Liver (tissue), 9 donors: ENCODE measurements around the gene TRERF1. TPM values are rescaled to one million over a fixed set of nuclear protein-coding genes. Genes with fewer than 3 reads are reported as not detected.

Experiments used
- DNase-seq: peaks from one replicate; pipeline ENCODE4 v3.0.0-alpha.2; 2017; ENCODE audit warnings: low spot score
- H3K27ac ChIP-seq, 2 donors: one replicate each; pipeline ENCODE4 v1.7.0; 2013; ENCODE audit warnings: inconsistent platforms in 2 of 2, low read length in 2 of 2, control low read depth in 1 of 2, low read depth in 1 of 2, mild to moderate bottlenecking in 1 of 2
- H3K27me3 ChIP-seq, 4 donors: one replicate each; pipeline versions ENCODE4 v1.6.1 to v1.7.0; 2013; ENCODE audit warnings: low read length in 3 of 4, inconsistent platforms in 1 of 4, mild to moderate bottlenecking in 1 of 4, moderate library complexity in 1 of 4; ENCODE audit not compliant: control insufficient read depth in 4 of 4, insufficient read depth in 4 of 4
- H3K36me3 ChIP-seq, 4 donors: one replicate each; pipeline versions ENCODE4 v1.6.1 to v1.7.0; 2013; ENCODE audit warnings: low read length in 3 of 4, mild to moderate bottlenecking in 3 of 4, low read depth in 1 of 4, moderate library complexity in 1 of 4; ENCODE audit not compliant: control insufficient read depth in 4 of 4, insufficient read depth in 3 of 4
- H3K4me1 ChIP-seq, 4 donors: one replicate each; pipeline versions ENCODE4 v1.6.1 to v1.7.0; 2013; ENCODE audit warnings: low read length in 3 of 4, mild to moderate bottlenecking in 3 of 4, moderate library complexity in 1 of 4; ENCODE audit not compliant: control insufficient read depth in 4 of 4, insufficient read depth in 4 of 4
- H3K4me3 ChIP-seq, 3 donors: one replicate each; pipeline versions ENCODE4 v1.6.1 to v1.7.0; 2013; ENCODE audit warnings: low read length in 3 of 3, control low read depth in 1 of 3, low read depth in 1 of 3, mild to moderate bottlenecking in 1 of 3
- H3K9ac ChIP-seq, 2 donors: one replicate each; pipeline ENCODE4 v1.7.0; 2013; ENCODE audit warnings: low read length in 2 of 2, mild to moderate bottlenecking in 2 of 2, moderate library complexity in 2 of 2, control low read depth in 1 of 2, low read depth in 1 of 2
- H3K9me3 ChIP-seq, 4 donors: one replicate each; pipeline versions ENCODE4 v1.6.1 to v1.7.0; 2013; ENCODE audit warnings: low read length in 3 of 4; ENCODE audit not compliant: control insufficient read depth in 4 of 4
- ATF3 ChIP-seq: IDR thresholded peaks from 2 replicates; pipeline ENCODE4 v1.6.1; 2016; ENCODE audit warnings: antibody characterized with exemption
- FOXA1 ChIP-seq: IDR thresholded peaks from 2 replicates; pipeline ENCODE4 v1.6.1; 2016; ENCODE audit warnings: antibody characterized with exemption
- FOXA2 ChIP-seq: IDR thresholded peaks from 2 replicates; pipeline ENCODE4 v1.6.1; 2016; ENCODE audit warnings: antibody characterized with exemption
- HNF4A ChIP-seq, 2 donors: conservative IDR thresholded peaks; 2 replicates each; pipeline ENCODE4 v1.6.1; 2016; ENCODE audit warnings: antibody characterized with exemption in 2 of 2, mild to moderate bottlenecking in 2 of 2
- JUND ChIP-seq, 2 donors: IDR thresholded peaks; 2 replicates each; pipeline ENCODE4 v1.6.1; 2016; ENCODE audit warnings: antibody characterized with exemption in 2 of 2
- MAX ChIP-seq: IDR thresholded peaks from 2 replicates; pipeline ENCODE4 v1.6.1; 2016; ENCODE audit warnings: antibody characterized with exemption
- RXRA ChIP-seq, 2 donors: IDR thresholded peaks; 2 replicates each; pipeline ENCODE4 v1.6.1; 2017 to 2018; ENCODE audit warnings: antibody characterized with exemption in 2 of 2, mild to moderate bottlenecking in 1 of 2
- SP1 ChIP-seq: IDR thresholded peaks from 2 replicates; pipeline ENCODE4 v1.6.1; 2018; ENCODE audit warnings: antibody characterized with exemption, mild to moderate bottlenecking
- TAF1 ChIP-seq: conservative IDR thresholded peaks from 2 replicates; pipeline ENCODE4 v1.6.1; 2016; ENCODE audit warnings: antibody characterized with exemption, mild to moderate bottlenecking
- YY1 ChIP-seq: IDR thresholded peaks from 2 replicates; pipeline ENCODE4 v1.6.1; 2016; ENCODE audit warnings: antibody characterized with exemption, mild to moderate bottlenecking
- WGBS: extraction: QIAGEN DNeasy Blood & Tissue Kit; methylation state at CpG from one replicate; pipeline ENCODE4 v1.1.7; 2013; 5-methylcytosine and 5-hydroxymethylcytosine counted together
- polyA plus RNA-seq, 2 donors: library from polyadenylated mRNA; stranded (reverse) in 1 of 2; unstranded in 1 of 2; fragments of 200-250 nt in 1 of 2; fragments of >200 nt in 1 of 2; fragmentation: Nextera tagmentation in 1 of 2; extraction: Ambion mirVana in 1 of 2; gene quantifications; one replicate each; pipeline versions ENCODE4 v1.2.1 to v1.2.3, GENCODE V29; 2013 to 2015
- total RNA-seq, 2 donors: library from RNA; depleted of rRNA; stranded (reverse); fragments of >200 nt; gene quantifications; one replicate each; pipeline ENCODE4 v1.2.3, GENCODE V29; 2014
- TF ChIP-seq, protein P1 (sequence below): IDR thresholded peaks from 2 replicates; pipeline ENCODE4 v1.6.1; 2016; ENCODE audit warnings: antibody characterized with exemption
- TF ChIP-seq, protein P2 (sequence below): fragments of 150-350 bp; IDR thresholded peaks from 2 replicates; pipeline ENCODE4 v1.5.1; 2017; ENCODE audit warnings: improper control_type of control experiment, low read depth, low read length; ENCODE audit not compliant: missing input control
- donor health status: healthy.
- donor health status: healthy.
- donor health status: healthy.
- donor health status: healthy.
- donor health status: healthy.

The TRERF1 gene
- total and polyA plus RNA-seq, 4 donors, result 0.33 to 1.3 (median 0.68) TPM

DNA sequence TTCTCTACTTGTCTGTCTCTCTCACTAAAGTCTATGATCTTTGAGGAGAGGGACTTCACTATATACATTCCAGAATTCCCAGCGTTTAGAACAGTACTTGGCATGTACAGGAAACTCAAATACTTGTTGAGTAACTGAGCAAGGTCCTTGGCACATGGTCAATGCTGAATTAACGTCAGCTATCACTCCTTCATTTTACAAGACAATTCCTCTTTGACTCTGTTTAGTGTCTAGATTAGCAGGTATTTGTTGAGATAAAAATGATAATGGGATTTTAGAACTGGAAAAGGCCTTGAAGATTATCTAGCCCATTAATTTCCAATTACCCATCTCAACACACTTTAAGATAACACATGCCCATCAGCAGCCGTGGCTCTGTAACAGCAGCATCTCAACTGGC, 250.3 kb downstream of the TRERF1 start:
- peak in 1 of 2 donors; percentile 24 for TF ChIP-seq HNF4A (conservative IDR thresholded peaks at IDR 0.05)
- TF ChIP-seq ATF3, result no peak
- H3K9ac ChIP-seq, result no peak overlapping the region
- DNase-seq, result no peak
- no peaks in the 10 kb centered on the region for H3K27me3 ChIP-seq
- H3K27ac ChIP-seq, result no peak overlapping the region
- peaks cover 0 to 3% (median 0%) of the 10 kb centered on the region in 4 donors for H3K36me3 ChIP-seq
- H3K4me1 ChIP-seq, result peaks cover 2 to 26% (median 11%) of the 10 kb centered on the region in 4 donors
- 46% methylated on average over 3 of the region's 3 CpGs for WGBS
- no peak overlapping the region for H3K4me3 ChIP-seq
- H3K9me3 ChIP-seq, result peaks cover 0 to 2% (median 0%) of the 10 kb centered on the region in 4 donors

- Histone ChIP-seq H3K27ac (no peak overlapping the region), H3K9me3 (peaks cover 0 to 2% (median 0%) of the 10 kb centered on the region in 4 donors)
Measured at GRCh38 chr6:42200035-42200434, 251.7 kb downstream of the TRERF1 start.

More at GRCh38 chr6:42200035-42200434, 251.7 kb downstream of the TRERF1 start:
- TF ChIP-seq MAX (no peak), FOXA1 (peak; percentile 63), JUND (IDR thresholded peaks at IDR 0.05) (peak; percentile 37 to 90), SP1 (no peak), YY1 (peak; percentile 41), RXRA (IDR thresholded peaks at IDR 0.05) (peak in 1 of 2 donors; percentile 22), TAF1 (no peak), HNF4A (conservative IDR thresholded peaks at IDR 0.05) (peak in 1 of 2 donors; percentile 34), FOXA2 (peak; percentile 76)
- TF ChIP-seq, protein P1, sequence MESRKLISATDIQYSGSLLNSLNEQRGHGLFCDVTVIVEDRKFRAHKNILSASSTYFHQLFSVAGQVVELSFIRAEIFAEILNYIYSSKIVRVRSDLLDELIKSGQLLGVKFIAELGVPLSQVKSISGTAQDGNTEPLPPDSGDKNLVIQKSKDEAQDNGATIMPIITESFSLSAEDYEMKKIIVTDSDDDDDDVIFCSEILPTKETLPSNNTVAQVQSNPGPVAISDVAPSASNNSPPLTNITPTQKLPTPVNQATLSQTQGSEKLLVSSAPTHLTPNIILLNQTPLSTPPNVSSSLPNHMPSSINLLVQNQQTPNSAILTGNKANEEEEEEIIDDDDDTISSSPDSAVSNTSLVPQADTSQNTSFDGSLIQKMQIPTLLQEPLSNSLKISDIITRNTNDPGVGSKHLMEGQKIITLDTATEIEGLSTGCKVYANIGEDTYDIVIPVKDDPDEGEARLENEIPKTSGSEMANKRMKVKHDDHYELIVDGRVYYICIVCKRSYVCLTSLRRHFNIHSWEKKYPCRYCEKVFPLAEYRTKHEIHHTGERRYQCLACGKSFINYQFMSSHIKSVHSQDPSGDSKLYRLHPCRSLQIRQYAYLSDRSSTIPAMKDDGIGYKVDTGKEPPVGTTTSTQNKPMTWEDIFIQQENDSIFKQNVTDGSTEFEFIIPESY, result no peak
- TF ChIP-seq, protein P2, sequence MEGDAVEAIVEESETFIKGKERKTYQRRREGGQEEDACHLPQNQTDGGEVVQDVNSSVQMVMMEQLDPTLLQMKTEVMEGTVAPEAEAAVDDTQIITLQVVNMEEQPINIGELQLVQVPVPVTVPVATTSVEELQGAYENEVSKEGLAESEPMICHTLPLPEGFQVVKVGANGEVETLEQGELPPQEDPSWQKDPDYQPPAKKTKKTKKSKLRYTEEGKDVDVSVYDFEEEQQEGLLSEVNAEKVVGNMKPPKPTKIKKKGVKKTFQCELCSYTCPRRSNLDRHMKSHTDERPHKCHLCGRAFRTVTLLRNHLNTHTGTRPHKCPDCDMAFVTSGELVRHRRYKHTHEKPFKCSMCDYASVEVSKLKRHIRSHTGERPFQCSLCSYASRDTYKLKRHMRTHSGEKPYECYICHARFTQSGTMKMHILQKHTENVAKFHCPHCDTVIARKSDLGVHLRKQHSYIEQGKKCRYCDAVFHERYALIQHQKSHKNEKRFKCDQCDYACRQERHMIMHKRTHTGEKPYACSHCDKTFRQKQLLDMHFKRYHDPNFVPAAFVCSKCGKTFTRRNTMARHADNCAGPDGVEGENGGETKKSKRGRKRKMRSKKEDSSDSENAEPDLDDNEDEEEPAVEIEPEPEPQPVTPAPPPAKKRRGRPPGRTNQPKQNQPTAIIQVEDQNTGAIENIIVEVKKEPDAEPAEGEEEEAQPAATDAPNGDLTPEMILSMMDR, result no peak
- Histone ChIP-seq H3K36me3 (peaks cover 0 to 3% (median 0%) of the 10 kb centered on the region in 4 donors), H3K4me3 (no peak overlapping the region), H3K4me1 (peaks cover 2 to 23% (median 11%) of the 10 kb centered on the region in 4 donors), H3K27me3 (no peaks in the 10 kb centered on the region), H3K9ac (no peak overlapping the region)
- WGBS, result 70% methylated on average over 1 of the region's 1 CpG
- DNase-seq, result no peak
